ENCODE results near the gene SPATA31C1. TPM values are rescaled to one million over a fixed set of nuclear protein-coding genes. Genes with fewer than 3 reads are reported as not detected.

Gene SPATA31C1
- total RNA-seq, 3 donors from 2014 or later = not detected

- intact Hi-C loops (cut with DNase I; ENCODE audit: low total_unique reads) = no loop called here
- no peak for DNase-seq (ENCODE audit: low spot score in 2 of 2)
- H3K27ac ChIP-seq = no peak overlapping the region
Measured at GRCh38 chr9:87883990-87884389, 33.8 kb upstream of the SPATA31C1 start.

GRCh38 chr9:87884578-87885459 lies 32.9 kb upstream of the SPATA31C1 start:
- Histone ChIP-seq H3K27me3 (peaks cover 0 to 7% of the 10 kb centered on the region in 2 donors), H3K27ac (no peak overlapping the region), H3K4me3 (no peak overlapping the region), H3K9me3 (no peaks in the 10 kb centered on the region), H3K36me3 (no peaks in the 10 kb centered on the region), H3K4me1 (no peaks in the 10 kb centered on the region)
- no peak for DNase-seq (ENCODE audit: low spot score in 2 of 2)
- intact Hi-C loops (cut with DNase I; ENCODE audit: low total_unique reads) = no loop called here
- TF ChIP-seq POLR2A (IDR thresholded peaks at IDR 0.05) (no peak), POLR2AphosphoS5 (IDR thresholded peaks at IDR 0.05) (no peak), CTCF (IDR thresholded peaks at IDR 0.05) (no peak)

More at GRCh38 chr9:87883990-87884389, 33.8 kb upstream of the SPATA31C1 start:
- H3K36me3 ChIP-seq = no peaks in the 10 kb centered on the region
- TF ChIP-seq POLR2A (IDR thresholded peaks at IDR 0.05) = no peak
- no peak for TF ChIP-seq POLR2AphosphoS5 (IDR thresholded peaks at IDR 0.05)
- TF ChIP-seq CTCF (IDR thresholded peaks at IDR 0.05) = no peak
- no peaks in the 10 kb centered on the region for H3K9me3 ChIP-seq
- H3K4me1 ChIP-seq = no peaks in the 10 kb centered on the region
- H3K4me3 ChIP-seq = no peak overlapping the region
- peaks cover 0 to 7% of the 10 kb centered on the region in 2 donors for H3K27me3 ChIP-seq

GRCh38 chr9:87885484-87886189 lies 32.1 kb upstream of the SPATA31C1 start:
- intact Hi-C loops (cut with DNase I; ENCODE audit: low total_unique reads) = no loop called here
- H3K27me3 ChIP-seq = peaks cover 0 to 7% of the 10 kb centered on the region in 2 donors
- H3K27ac ChIP-seq = no peak overlapping the region
- no peak for TF ChIP-seq POLR2A (IDR thresholded peaks at IDR 0.05)
- TF ChIP-seq CTCF (IDR thresholded peaks at IDR 0.05) = no peak
- TF ChIP-seq POLR2AphosphoS5 (IDR thresholded peaks at IDR 0.05) = no peak
- H3K4me1 ChIP-seq = no peaks in the 10 kb centered on the region
- DNase-seq (ENCODE audit: low spot score in 2 of 2) = no peak
- no peaks in the 10 kb centered on the region for H3K36me3 ChIP-seq
- no peak overlapping the region for H3K4me3 ChIP-seq
- no peaks in the 10 kb centered on the region for H3K9me3 ChIP-seq

- Histone ChIP-seq H3K4me3 (no peak overlapping the region), H3K36me3 (no peaks in the 10 kb centered on the region), H3K9me3 (no peaks in the 10 kb centered on the region), H3K4me1 (no peaks in the 10 kb centered on the region), H3K27me3 (peaks cover 0 to 7% of the 10 kb centered on the region in 2 donors), H3K27ac (no peak overlapping the region)
- intact Hi-C loops (cut with DNase I; ENCODE audit: low total_unique reads) = no loop called here
- no peak for TF ChIP-seq CTCF (IDR thresholded peaks at IDR 0.05)
- no peak for TF ChIP-seq POLR2AphosphoS5 (IDR thresholded peaks at IDR 0.05)
- TF ChIP-seq POLR2A (IDR thresholded peaks at IDR 0.05) = no peak
- DNase-seq (ENCODE audit: low spot score in 2 of 2) = no peak
Measured at GRCh38 chr9:87886210-87886932, 31.4 kb upstream of the SPATA31C1 start.

All from breast epithelium (tissue), 4 donors.